ENCODE measurements around the gene NSG1.
"Not testable (repeated sequence)": the region's sequence is repeated elsewhere in the genome, so short reads cannot be mapped to it uniquely, and the experiment has no call there.

The NSG1 gene

DNA sequence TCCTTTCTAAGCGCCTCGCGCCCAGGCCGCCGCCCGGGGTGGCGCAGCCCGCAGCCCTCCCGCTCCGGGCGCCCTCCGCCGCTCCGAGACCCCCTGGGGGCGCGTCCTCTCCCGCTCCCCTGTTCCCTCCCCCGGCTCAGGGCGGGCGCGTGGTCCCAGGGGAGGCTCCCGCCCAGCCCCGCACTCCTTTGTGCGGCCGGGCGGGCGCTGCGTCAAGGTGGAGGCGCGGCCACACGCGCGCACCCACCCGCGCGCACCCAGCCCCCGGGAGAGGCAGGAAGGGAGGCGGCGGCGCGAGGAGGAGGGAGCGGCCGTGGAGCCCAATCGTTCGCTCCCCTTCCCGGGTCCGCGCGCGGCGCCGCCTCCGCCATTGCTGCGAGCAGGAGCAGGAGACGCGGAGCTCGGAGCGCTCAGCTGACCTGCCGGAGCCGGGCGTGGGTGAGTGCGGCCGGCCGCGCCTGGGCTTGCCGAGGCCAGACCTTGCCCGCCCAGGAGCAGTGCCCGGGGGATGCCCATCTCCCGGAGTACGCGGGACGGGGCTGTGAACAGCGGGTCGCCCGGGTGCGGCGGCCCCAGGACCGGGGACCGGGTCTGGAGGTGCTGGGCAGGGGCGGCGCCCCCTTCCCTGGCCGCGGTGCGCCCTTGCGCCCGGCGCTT lies at the start of gene NSG1:
NSG1 (plus strand) TSS at position 367 of the 657 bp plus-strand sequence. CDS start 528 bp downstream, outside the sequence.
- intact Hi-C loops (cut with DNase I) = no loop called here
- DNase-seq = peak in 9 of 10 donors; percentile 42 to 96 (median 72)

- peak in 1 of 10 donors; percentile 38 for DNase-seq
- intact Hi-C loops (cut with DNase I) = no loop called here
Observed at GRCh38 chr4:4338210-4339001, 48.5 kb upstream of the NSG1 start.

DNA sequence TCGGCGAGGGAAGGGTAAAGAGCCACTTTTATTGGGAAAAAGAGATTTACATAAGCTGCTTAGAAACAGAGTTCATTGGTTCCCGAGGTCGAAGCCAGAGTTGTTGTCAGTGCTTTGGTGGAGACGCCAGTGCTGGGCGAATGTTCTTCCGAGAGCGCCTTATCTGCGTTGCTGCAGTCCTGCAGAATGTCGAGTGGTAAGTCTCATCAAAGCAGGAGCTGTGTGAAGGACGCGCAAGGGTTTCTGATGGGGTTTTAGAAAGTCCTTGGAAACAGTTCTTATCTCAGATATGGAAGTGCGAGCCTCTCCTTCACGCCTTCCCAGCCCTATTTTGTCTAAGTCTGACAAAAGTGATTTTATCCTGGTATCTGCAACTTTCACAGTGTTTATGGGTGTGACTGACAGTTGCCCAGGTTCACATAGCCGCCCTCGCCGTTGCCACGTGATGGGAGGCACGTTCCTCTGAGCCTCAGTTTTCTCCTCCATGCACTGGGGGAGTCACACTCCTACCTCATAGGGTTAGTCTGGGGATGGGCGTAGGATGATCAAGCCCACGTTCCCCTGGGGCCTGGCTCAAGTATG lies 47.3 kb upstream of the NSG1 start:
- peak in 1 of 10 donors; percentile 60 for DNase-seq
- intact Hi-C loops (cut with DNase I) = no loop called here

DNA sequence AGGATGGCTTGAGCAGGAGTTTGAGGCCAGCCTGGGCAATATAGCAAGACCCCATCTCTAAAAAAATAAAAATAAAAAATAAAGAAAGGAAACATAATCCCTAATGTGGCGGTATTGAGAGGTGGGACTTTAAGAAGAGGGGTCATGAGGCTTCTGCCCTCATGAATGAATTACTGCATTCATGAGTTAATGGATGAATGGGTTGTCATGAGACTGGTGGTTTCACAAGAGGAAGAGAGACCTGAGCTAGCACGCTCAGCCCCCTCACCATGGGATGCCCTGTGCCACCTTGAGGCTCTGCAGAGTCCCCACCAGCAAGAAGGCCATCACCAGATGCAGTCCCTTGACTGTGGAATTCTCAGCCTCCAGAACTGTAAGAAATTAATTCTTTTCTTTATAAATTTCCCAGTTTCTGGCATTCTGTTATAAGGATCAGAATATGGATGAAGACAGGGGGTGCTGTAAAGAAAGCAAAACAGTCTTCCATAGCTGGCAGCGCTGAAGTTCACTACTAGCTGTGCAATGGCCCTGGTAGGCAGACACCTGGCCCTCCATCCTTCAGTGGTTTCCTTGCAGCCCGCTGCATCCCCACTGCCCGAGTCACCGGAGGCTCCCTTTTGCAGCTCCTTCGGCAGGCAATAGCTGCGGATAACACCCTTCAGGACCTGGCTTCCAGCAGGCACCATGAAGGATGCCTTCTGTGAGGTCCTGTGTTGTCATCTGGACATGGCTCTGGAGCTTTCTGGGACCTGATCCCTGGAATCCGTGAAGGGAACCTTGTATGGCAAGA lies 44.8 kb upstream of the NSG1 start:
- peak in 2 of 10 donors; percentile 19 to 29 for DNase-seq
- intact Hi-C loops (cut with DNase I) = no loop called here

- DNase-seq = no peak
- intact Hi-C loops (cut with DNase I) = no loop called here
Observed at GRCh38 chr4:4343038-4343437, 43.9 kb upstream of the NSG1 start.

GRCh38 chr4:4344915-4345527 lies 41.9 kb upstream of the NSG1 start:
- intact Hi-C loops (cut with DNase I) = no loop called here
- DNase-seq = peak in 1 of 10 donors; percentile 26

DNA sequence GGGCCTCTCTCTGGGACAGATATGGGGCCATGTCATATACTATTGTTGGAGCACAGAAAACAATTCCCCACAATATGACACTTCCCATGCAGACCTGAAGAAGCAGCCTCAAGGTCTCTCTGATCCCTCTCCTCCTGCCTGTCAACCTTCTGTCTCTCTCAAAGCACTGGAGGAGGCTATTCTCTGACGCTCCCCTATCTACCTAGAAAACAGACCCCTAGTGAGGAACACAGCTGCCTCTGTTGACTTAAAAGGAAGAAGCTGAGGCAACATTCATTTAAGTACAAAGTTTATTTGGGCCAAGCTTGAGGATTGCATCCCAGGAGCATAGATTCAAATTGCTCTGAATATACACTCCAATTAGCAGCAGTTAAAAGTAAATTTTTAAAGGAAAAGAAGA lies 39.3 kb upstream of the NSG1 start:
- intact Hi-C loops (cut with DNase I) = no loop called here

GRCh38 chr4:4348585-4348984 lies 38.3 kb upstream of the NSG1 start:
- DNase-seq; intact Hi-C loops (cut with DNase I): not testable (repeated sequence)

More for the DNA sequence above, 39.3 kb upstream of the NSG1 start:
- no peak for DNase-seq

- DNase-seq = no peak
- intact Hi-C loops (cut with DNase I) = no loop called here
Observed at GRCh38 chr4:4349867-4350266, 37.0 kb upstream of the NSG1 start.

- DNase-seq = no peak
- intact Hi-C loops (cut with DNase I) = no loop called here
Observed at GRCh38 chr4:4350909-4351308, 36.0 kb upstream of the NSG1 start.

DNA sequence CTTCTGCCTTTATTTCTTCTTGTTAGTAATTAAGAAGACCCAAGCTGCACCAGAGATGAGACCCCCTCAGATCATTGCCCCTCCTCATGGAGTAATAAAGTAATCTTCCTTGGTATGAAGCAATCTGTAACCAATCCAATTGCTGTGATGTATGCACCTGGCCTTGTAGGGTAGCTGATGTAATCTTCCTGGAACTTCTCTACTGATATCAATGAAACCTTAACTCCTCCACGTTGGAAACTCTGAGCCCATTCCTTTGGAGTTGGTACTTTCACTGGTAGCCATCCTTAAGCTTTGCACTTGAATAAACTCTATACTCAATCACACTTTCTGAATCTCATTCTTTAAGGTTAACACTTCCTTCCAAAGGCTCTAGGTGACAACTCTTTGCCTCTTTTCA lies 31.6 kb upstream of the NSG1 start:
- intact Hi-C loops (cut with DNase I) = no loop called here
- DNase-seq = no peak

DNA sequence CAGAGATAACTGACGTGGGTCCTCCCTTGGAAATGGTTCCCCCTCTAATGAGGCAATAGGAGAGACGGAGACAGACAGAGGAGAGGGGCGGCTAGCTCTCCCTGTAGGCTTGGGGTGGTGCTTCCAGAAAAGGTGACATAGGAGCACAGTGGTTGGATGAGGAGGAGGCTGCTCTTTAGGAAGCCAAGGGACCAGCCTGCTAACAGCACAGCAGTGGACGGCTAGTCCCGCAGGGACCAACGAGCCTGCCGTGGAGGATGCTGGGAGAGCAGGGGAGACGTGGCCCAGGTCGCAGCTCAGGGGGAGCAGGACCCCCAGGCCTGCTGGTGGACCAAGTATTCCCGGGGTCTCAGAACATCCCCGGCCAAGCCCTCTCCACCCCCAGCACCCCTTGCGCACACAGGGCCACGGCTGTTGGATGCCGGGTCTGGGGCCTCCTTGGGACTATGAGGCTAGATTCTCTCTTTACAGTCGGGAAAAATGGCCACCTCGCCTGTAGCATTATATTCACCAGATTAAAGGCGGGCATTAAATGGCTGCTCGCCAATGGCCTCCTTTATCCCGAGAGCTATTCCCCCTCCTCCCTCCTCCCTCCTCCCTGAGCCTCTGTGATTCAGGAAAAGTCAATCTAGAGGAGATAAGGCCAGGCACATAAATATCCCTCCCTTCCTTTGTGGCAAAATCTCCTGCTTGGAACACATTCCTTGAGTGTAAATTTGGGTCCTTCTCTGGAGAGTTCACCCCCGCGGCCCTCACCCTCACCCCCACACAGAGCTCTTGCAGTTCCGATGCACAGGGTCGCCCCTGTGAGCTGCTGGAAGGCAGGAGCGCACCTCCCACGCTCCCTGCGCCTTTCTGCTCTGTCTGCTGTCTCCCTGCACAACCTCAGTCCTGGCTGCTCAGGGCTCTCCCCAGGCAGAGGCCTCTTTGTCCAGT lies 30.5 kb upstream of the NSG1 start:
- intact Hi-C loops (cut with DNase I) = no loop called here

DNA sequence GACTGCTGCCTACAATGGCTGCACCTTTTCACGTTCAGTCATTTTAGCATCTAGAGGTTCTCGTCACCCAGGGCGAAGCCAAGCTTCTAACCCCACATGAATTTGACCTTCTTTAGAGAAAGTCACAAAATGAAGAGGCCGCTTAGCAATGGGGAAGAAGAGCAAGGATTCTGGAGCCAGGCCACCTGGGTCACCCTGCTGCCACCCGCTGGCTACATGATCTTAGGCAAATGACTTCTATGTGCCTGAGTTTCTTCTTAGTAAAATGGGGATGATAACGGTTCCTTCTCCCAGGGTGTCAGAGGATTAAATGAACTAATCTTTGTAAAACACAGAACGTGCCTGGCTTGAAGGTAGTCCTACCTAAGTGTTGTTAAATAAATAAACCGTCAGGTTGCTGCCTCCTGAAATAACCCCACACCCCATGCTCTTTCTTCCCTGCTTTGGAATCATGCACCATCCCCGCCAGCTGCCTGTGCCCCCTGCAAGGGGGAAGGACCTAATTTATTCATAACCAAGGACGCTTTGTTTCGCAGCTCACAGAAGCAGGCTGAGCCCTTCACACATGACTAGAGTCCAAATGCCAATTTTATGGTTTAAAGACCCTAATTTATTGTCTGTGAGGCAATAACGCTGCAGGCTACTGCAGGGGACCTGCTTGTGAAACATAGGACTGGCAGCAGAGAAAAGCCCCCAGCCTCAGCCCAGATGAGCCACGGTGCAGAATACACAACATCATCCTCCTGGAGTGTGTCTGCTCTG lies 28.6 kb upstream of the NSG1 start:
- DNase-seq = no peak
- intact Hi-C loops (cut with DNase I) = no loop called here

More for the DNA sequence above, 30.5 kb upstream of the NSG1 start:
- no peak for DNase-seq

DNA sequence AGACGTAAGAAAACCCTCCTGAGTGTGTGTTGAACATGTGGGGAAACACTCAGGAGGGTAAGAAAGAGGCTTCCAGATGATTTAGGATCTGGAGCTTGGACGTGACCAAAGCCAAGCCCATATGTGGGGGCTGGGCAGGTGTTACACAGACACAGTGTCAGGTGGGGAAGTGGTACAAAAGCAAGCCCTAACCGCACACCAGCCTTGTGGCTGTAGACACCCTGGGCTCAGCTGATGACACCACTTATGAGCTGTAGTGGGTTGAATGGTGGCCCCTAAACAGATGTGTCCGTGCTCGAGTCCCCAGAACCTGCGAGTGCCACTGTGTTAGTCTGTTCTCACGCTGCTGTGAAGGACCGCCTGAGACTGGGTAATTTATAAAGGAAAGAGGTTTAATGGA lies 25.0 kb upstream of the NSG1 start:
- DNase-seq = no peak

DNA sequence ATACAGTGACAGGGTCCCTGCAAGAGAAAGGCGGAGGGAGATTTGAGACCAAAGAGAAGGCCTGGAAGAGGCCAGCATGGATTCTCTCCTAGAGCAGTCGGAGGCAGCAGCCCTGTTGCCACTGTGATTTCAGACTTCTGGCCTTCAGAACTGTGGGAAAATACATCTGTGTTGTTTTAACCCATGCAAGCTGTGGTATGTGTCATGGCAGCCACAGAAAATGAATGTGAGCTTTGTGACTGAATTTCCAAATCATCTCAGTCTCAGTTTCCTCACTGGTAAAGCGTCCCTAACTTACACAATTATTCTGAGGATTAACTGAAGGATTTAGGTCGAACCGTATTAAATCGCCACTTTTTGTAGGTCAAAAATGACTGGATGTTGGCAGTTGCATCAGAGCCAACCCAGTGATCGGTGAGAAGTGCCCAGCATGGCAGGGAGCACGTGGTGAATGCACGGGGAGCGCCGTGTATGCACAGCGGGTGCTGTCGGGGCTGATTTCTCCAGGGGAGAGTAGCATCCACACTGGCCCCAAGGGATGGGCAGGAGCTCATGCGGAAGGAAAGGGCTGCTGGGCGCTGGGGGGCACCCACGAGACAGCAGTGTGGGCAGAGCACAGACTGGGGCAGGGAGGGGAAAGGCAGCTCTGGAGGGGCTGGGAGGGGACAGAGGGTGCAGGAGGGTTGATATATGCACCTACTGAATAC lies 23.8 kb upstream of the NSG1 start:
- no peak for DNase-seq
- intact Hi-C loops (cut with DNase I) = no loop called here

More for the DNA sequence above, 25.0 kb upstream of the NSG1 start:
- intact Hi-C loops (cut with DNase I) = no loop called here

DNA sequence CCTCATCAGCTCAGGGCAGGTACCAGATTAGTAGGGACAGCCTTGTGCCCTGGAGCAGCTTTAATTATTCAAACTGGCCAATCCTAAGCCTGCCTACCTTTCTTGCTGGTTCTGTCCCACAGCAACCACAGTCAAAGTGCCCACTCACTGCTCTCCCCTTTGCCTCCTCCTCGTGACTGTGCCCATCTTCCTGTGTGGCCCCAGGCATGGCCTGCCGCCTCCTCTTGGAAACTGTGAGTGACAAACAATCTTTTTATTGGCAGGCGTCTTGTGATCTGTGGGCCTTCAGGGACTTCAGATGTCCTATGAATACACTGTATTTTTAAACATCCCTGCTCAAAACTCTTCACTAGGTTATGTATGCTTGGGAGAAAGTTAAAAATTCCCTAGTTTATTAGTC lies 22.8 kb upstream of the NSG1 start:
- intact Hi-C loops (cut with DNase I) = no loop called here
- no peak for DNase-seq

- DNase-seq = no peak
- intact Hi-C loops (cut with DNase I) = no loop called here
Observed at GRCh38 chr4:4364486-4365208, 22.3 kb upstream of the NSG1 start.
